ENCODE measurements around the gene NAV2. TPM values are rescaled to one million over a fixed set of nuclear protein-coding genes. Genes with fewer than 3 reads are reported as not detected.

The NAV2 gene
- total RNA-seq, 2 donors from 2014 or later: 21.3 to 45.3 TPM

- no peaks in the 10 kb centered on the region for H3K27me3 ChIP-seq
- no peak overlapping the region for H3K9ac ChIP-seq (ENCODE audit: low read depth in 2 of 2, low read length in 2 of 2)
- intact Hi-C loops (cut with DNase I): no loop called here
- no peak overlapping the region for H3K4me3 ChIP-seq
- DNase-seq: no peak
- no peaks in the 10 kb centered on the region for H3K4me1 ChIP-seq
- H3K9me3 ChIP-seq: no peaks in the 10 kb centered on the region
- no peaks in the 10 kb centered on the region for H3K36me3 ChIP-seq
- no peak overlapping the region for H3K27ac ChIP-seq
- TF ChIP-seq CTCF (IDR thresholded peaks at IDR 0.05): no peak
These were observed 322.3 kb downstream of the NAV2 start for GRCh38 chr11:20034941-20035340.

GRCh38 chr11:20035375-20035700 lies 322.7 kb downstream of the NAV2 start:
- intact Hi-C loops (cut with DNase I): no loop called here
- no peak for DNase-seq
- TF ChIP-seq CTCF (IDR thresholded peaks at IDR 0.05): no peak
- H3K9ac ChIP-seq (ENCODE audit: low read depth in 2 of 2, low read length in 2 of 2): no peak overlapping the region
- no peaks in the 10 kb centered on the region for H3K9me3 ChIP-seq
- no peaks in the 10 kb centered on the region for H3K27me3 ChIP-seq
- no peaks in the 10 kb centered on the region for H3K4me1 ChIP-seq
- H3K36me3 ChIP-seq: no peaks in the 10 kb centered on the region
- no peak overlapping the region for H3K27ac ChIP-seq
- H3K4me3 ChIP-seq: no peak overlapping the region

GRCh38 chr11:20035701-20036601 lies 323.3 kb downstream of the NAV2 start:
- intact Hi-C loops (cut with DNase I): no loop called here
- no peak overlapping the region for H3K27ac ChIP-seq
- no peak for TF ChIP-seq CTCF (IDR thresholded peaks at IDR 0.05)

GRCh38 chr11:20036626-20037335 lies 324.1 kb downstream of the NAV2 start:
- no peak overlapping the region for H3K9ac ChIP-seq (ENCODE audit: low read depth in 2 of 2, low read length in 2 of 2)
- intact Hi-C loops (cut with DNase I): no loop called here
- no peaks in the 10 kb centered on the region for H3K9me3 ChIP-seq
- H3K4me1 ChIP-seq: no peaks in the 10 kb centered on the region
- TF ChIP-seq CTCF (IDR thresholded peaks at IDR 0.05): no peak
- no peaks in the 10 kb centered on the region for H3K27me3 ChIP-seq
- H3K36me3 ChIP-seq: no peaks in the 10 kb centered on the region
- H3K4me3 ChIP-seq: no peak overlapping the region
- no peak for DNase-seq
- H3K27ac ChIP-seq: no peak overlapping the region

More at GRCh38 chr11:20035701-20036601, 323.3 kb downstream of the NAV2 start:
- H3K27me3 ChIP-seq: no peaks in the 10 kb centered on the region
- H3K9ac ChIP-seq (ENCODE audit: low read depth in 2 of 2, low read length in 2 of 2): no peak overlapping the region
- H3K36me3 ChIP-seq: no peaks in the 10 kb centered on the region
- H3K4me1 ChIP-seq: no peaks in the 10 kb centered on the region
- no peak overlapping the region for H3K4me3 ChIP-seq
- H3K9me3 ChIP-seq: no peaks in the 10 kb centered on the region
- no peak for DNase-seq

GRCh38 chr11:20037396-20038153 lies 324.9 kb downstream of the NAV2 start:
- H3K4me1 ChIP-seq: no peaks in the 10 kb centered on the region
- H3K27ac ChIP-seq: no peak overlapping the region
- no peak overlapping the region for H3K9ac ChIP-seq (ENCODE audit: low read depth in 2 of 2, low read length in 2 of 2)
- intact Hi-C loops (cut with DNase I): no loop called here
- DNase-seq: no peak
- H3K27me3 ChIP-seq: no peaks in the 10 kb centered on the region
- H3K4me3 ChIP-seq: no peak overlapping the region
- no peaks in the 10 kb centered on the region for H3K9me3 ChIP-seq
- no peak for TF ChIP-seq CTCF (IDR thresholded peaks at IDR 0.05)
- H3K36me3 ChIP-seq: no peaks in the 10 kb centered on the region

All from colonic mucosa (tissue), 4 donors.